HUES48 (cell line): ENCODE data around the gene SCMH1.
"Not testable (repeated sequence)": the region's sequence is repeated elsewhere in the genome, so short reads cannot be mapped to it uniquely, and the experiment has no call there.

Experiments used
- H3K27ac ChIP-seq: one replicate; pipeline ENCODE4 v1.7.0; 2013; ENCODE audit warnings: low read depth, low read length, inconsistent platforms
- H3K27me3 ChIP-seq: 2 replicates; pipeline ENCODE4 v1.6.1; 2013; ENCODE audit warnings: mild to moderate bottlenecking, low read length; ENCODE audit not compliant: control insufficient read depth, insufficient read depth
- H3K36me3 ChIP-seq: 2 replicates; pipeline ENCODE4 v1.6.1; 2013; ENCODE audit warnings: low read length; ENCODE audit not compliant: control insufficient read depth, insufficient read depth
- H3K4me1 ChIP-seq: 2 replicates; pipeline ENCODE4 v1.6.1; 2013; ENCODE audit warnings: mild to moderate bottlenecking, low read length; ENCODE audit not compliant: control insufficient read depth, insufficient read depth
- H3K4me3 ChIP-seq: 2 replicates; pipeline ENCODE4 v1.5.1; 2013; ENCODE audit warnings: mild to moderate bottlenecking, low read depth, low read length
- H3K9ac ChIP-seq: 2 replicates; pipeline ENCODE4 v1.6.1; 2013; ENCODE audit warnings: mild to moderate bottlenecking, low read depth, low read length, moderate library complexity
- H3K9me3 ChIP-seq: 2 replicates; pipeline ENCODE4 v1.6.1; 2013; ENCODE audit warnings: low read length; ENCODE audit not compliant: control insufficient read depth, insufficient read depth

The SCMH1 gene

DNA sequence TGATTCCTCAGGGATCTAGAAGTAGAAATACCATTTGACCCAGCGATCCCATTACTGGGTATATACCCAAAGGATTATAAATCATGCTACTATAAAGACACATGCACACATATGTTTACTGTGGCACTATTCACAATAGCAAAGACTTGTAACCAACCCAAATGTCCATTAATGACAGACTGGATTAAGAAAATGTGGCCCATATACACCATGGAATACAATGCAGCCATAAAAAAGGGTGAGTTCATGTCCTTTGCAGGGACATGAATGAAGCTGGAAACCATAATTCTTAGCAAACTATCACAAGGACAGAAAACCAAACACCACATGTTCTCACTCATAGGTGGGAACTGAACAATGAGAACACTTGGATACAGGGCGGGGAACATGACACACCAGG lies 30.5 kb downstream of the SCMH1 start:
- H3K27me3 ChIP-seq, H3K27ac ChIP-seq, H3K4me3 ChIP-seq, H3K36me3 ChIP-seq, H3K9me3 ChIP-seq, H3K9ac ChIP-seq, H3K4me1 ChIP-seq: not testable (repeated sequence)

DNA sequence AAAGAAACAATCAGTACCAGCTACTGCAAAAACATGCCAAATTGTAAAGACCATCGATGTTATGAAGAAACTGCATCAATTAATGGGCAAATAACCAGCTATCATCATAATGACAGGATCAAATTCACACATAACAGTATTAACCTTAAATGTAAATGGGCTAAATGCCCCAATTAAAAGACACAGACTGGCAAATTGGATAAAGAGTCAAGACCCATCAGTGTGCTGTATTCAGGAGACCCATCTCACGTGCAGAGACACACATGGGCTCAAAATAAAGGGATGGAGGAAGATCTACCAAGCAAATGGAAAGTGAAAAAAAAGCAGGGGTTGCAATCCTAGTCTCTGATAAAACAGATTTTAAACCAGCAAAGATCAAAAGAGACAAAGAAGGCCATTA lies 35.1 kb downstream of the SCMH1 start:
- peaks cover 19% of the 10 kb centered on the region for H3K9me3 ChIP-seq
- H3K27me3 ChIP-seq, H3K9ac ChIP-seq, H3K27ac ChIP-seq, H3K4me3 ChIP-seq, H3K4me1 ChIP-seq, H3K36me3 ChIP-seq: not testable (repeated sequence)

DNA sequence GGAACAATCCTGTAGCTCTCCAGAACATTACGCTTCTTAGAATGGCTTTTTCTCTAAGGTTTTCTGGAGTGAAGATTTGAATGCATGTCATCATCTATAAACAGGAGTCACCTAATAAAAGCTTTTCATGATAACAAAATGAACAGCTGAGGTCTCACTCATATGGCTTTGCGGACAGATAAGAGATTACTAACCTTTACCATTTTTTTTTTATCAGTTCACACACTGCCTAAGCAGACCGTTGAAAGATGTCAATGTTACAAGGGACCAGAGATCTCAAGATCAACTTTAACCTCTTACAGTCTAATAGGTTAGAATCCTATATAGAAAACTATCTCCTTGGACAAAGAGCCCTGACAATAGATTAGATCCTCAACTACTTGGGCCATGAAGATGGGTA lies 41.4 kb downstream of the SCMH1 start:
- Histone ChIP-seq H3K36me3 (no peaks in the 10 kb centered on the region; the same call in 1 of the 2 replicates), H3K27me3 (no peaks in the 10 kb centered on the region), H3K9me3 (peaks cover 19% of the 10 kb centered on the region), H3K27ac (no peak overlapping the region), H3K9ac (no peak overlapping the region), H3K4me3 (no peak overlapping the region), H3K4me1 (no peaks in the 10 kb centered on the region)

DNA sequence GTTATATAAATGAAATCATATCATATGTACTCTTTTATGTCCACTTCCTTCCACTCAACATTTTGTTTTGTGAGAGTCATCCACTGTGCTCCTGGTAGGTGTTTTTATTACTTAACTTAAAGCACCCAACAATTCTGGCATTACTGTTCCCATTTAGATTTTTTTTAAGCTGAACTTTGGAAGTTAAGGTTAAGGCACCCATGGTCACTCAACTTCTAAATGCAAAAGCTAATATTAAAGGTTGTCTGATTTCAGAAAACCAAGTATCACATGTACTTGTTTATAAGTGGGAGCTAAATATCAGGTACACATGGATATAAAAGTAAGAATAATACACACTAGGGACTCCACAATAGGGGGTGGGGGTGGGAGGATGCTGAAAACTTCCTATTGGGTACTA lies 42.7 kb downstream of the SCMH1 start:
- H3K9me3 ChIP-seq, result peaks cover 11% of the 10 kb centered on the region
- H3K36me3 ChIP-seq, result no peaks in the 10 kb centered on the region; the same call in 1 of the 2 replicates
- H3K9ac ChIP-seq, result no peak overlapping the region
- H3K4me3 ChIP-seq, result no peak overlapping the region
- no peaks in the 10 kb centered on the region for H3K27me3 ChIP-seq
- no peak overlapping the region for H3K27ac ChIP-seq
- no peaks in the 10 kb centered on the region for H3K4me1 ChIP-seq

DNA sequence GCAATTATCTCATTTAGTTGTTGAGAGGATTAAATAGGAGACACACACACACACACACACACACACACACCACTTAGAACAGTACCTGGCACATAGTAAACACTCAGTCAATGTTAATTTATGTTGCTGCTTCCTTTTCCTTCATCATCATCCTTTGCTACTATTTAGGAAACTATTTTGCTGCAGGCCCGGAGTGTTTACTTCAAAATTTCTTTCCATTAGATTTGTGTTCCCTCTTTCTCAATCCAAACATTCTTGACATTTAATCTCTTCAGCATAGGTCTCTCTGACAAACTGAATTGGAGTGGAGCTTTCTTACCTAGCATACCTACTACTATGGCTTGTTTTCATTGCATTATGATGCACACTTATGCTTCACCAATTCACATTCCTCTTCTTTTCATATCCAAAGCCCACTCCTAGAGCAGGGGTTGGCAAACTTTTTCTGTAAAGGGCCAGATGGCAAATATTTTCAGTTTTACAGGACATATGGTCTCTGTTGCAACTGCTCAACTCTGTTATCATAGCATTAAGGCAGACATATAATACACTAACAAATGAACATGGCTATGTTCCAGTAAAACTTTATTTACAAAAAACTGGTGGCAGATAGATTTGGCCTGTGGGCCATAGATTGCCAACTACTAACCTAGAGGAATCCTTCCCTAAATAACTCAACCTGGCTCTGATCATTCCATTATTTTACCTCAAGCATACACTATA lies 49.5 kb downstream of the SCMH1 start:
- Histone ChIP-seq H3K9ac (no peak overlapping the region), H3K36me3 (no peaks in the 10 kb centered on the region), H3K4me3 (no peak overlapping the region), H3K9me3 (no peaks in the 10 kb centered on the region), H3K4me1 (peaks cover 13% of the 10 kb centered on the region), H3K27ac (no peak overlapping the region), H3K27me3 (no peaks in the 10 kb centered on the region)

DNA sequence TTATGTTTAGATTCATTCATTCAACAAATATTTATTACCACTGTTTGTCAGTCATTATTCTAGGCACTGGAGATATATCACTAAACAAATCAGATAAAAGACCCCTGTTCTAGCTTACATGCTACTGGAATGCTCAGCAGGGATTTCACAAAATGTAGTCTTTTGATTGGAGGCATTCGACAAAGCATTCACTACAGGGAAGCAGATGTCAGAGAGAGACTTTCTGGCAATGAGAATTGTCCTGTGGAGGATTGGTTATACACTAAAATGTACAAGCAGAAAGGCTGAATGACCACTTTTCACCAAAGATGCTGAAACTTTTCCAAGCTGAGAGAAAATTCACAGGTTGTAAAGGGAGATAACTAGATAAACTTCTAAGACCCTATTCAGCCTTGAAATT lies 57.7 kb downstream of the SCMH1 start:
- Histone ChIP-seq H3K9ac (no peak overlapping the region), H3K27me3 (no peaks in the 10 kb centered on the region), H3K27ac (no peak overlapping the region), H3K4me1 (no peaks in the 10 kb centered on the region), H3K36me3 (peaks cover 9% of the 10 kb centered on the region; the same call in 1 of the 2 replicates), H3K9me3 (no peaks in the 10 kb centered on the region), H3K4me3 (no peak overlapping the region)

DNA sequence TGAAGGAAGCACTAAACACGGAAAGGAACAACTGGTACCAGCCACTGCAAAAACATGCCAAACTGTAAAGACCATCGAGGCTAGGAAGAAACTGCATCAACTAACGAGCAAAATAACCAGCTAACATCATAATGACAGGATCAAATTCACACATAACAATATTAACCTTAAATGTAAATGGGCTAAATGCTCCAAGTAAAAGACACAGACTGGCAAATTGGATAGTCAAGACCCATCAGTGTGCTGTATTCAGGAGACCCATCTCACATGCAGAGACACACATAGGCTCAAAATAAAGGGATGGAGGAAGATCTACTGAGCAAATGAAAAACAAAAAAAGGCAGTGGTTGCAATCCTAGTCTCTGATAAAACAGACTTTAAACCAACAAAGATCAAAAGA lies 63.9 kb downstream of the SCMH1 start:
- H3K27me3 ChIP-seq, H3K36me3 ChIP-seq, H3K4me3 ChIP-seq, H3K9ac ChIP-seq, H3K27ac ChIP-seq, H3K4me1 ChIP-seq: not testable (repeated sequence)
- peaks cover 14% of the 10 kb centered on the region for H3K9me3 ChIP-seq

DNA sequence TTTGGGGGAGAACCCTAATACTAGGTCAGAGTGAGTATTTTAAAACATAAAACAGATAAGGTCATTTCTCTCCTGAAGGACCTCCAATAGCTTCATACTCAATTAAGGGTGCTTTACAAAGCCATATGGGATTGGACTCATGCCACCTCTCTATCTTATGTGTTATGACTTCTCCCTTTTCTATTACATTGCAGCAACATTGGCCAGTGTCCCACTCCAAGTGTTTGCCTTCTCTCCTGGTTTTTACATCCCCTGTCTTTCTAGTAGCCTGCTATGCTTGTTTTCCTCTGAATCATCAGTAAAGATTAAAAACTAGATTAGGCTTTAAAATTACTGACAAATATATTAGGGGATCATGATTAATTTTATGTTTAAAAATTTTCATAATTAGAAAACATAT lies 66.6 kb downstream of the SCMH1 start:
- Histone ChIP-seq H3K9me3 (peaks cover 14% of the 10 kb centered on the region), H3K4me1 (no peaks in the 10 kb centered on the region), H3K36me3 (no peaks in the 10 kb centered on the region), H3K4me3 (no peak overlapping the region), H3K9ac (no peak overlapping the region), H3K27me3 (no peaks in the 10 kb centered on the region), H3K27ac (no peak overlapping the region)

DNA sequence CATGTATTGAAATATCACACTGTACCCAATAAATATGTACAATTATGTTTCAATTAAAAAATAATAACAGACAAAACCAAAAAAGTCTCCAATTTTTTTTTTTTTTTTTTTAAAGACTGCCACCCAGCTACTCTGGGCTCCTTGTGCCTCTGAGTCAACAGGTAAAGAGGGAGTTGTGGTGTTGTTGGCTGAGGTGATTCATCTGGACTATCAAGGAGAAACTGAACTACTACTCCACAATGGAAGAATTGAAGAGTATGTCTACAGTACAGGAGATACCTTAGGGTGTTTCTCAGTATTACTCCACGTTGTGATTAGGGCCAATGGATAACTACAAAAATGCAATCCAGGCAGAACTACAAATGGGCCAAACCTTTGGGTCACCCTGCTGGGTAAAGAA lies 67.9 kb downstream of the SCMH1 start:
- Histone ChIP-seq H3K4me1 (no peaks in the 10 kb centered on the region), H3K27ac (no peak overlapping the region), H3K4me3 (no peak overlapping the region), H3K36me3 (no peaks in the 10 kb centered on the region), H3K27me3 (no peaks in the 10 kb centered on the region), H3K9ac (no peak overlapping the region), H3K9me3 (peaks cover 14% of the 10 kb centered on the region)

DNA sequence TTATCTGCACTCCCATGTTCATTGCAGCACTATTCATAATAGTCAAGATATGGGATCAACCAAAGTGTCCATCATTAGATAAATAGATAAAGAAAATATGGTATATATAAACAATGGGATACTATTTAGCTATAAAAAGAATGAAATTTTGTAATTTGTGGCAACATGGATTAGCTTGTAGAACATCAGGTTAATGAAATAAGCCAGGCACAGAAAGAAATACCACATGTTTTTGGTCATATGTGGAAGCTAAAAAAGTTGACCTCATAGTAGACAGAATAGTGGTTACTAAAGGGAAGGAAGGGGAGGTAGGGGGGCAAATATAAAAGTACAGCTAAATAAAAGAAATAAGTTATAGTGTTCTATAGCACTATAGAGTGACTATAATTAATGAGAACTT lies 68.5 kb downstream of the SCMH1 start:
- Histone ChIP-seq H3K4me3 (no peak overlapping the region), H3K27me3 (no peaks in the 10 kb centered on the region), H3K9ac (no peak overlapping the region), H3K4me1 (no peaks in the 10 kb centered on the region), H3K9me3 (peaks cover 17% of the 10 kb centered on the region), H3K36me3 (no peaks in the 10 kb centered on the region), H3K27ac (no peak overlapping the region)

DNA sequence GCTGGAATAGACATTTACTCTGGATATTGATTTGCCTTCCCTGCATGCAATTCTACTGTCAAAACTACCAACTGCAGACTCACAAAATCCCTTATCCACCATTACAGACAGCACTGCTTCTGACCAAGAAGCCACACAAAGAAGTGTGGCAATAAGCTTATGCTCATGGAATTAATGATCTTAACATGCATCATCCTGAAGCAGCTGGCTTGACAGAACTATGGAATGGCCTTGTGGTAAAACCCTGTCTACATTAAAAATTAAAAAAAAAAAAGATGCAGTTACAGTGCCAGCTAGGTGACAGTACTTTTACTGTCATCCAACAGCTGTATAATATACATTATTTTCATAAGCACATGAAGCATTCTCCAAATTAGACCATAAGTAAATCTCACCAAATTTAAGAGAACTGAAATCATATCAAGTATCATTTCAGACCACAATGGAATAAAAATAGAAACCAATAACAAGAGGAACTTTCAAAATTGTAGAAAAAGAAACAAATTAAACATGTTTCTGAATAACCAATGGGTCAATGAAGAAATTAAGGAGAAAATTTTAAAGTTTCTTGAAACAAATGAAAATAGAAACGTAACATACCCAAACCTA lies 70.7 kb downstream of the SCMH1 start:
- H3K27me3 ChIP-seq, result no peaks in the 10 kb centered on the region
- no peak overlapping the region for H3K27ac ChIP-seq
- no peak overlapping the region for H3K4me3 ChIP-seq
- H3K4me1 ChIP-seq, result no peaks in the 10 kb centered on the region
- peaks cover 23% of the 10 kb centered on the region for H3K9me3 ChIP-seq
- no peaks in the 10 kb centered on the region for H3K36me3 ChIP-seq
- no peak overlapping the region for H3K9ac ChIP-seq
